Stomach (tissue), 4 donors: ENCODE measurements around the gene POMP.

ENCODE experiments used
- CTCF ChIP-seq, 7 experiments: fragments of 450-650 bp in 4 of 7; fragments of 200-600 bp in 3 of 7; sonication (generic) in 3 of 7; IDR thresholded peaks; one replicate each; pipeline ENCODE4 v1.5.1; 2016 to 2019; ENCODE audit warnings: antibody characterized with exemption in 7 of 7, control low read depth in 2 of 7, mild to moderate bottlenecking in 1 of 7
- EP300 ChIP-seq: sonication (generic); formaldehyde crosslinking; IDR thresholded peaks from one replicate; pipeline ENCODE4 v1.6.1; 2017; ENCODE audit warnings: antibody characterized with exemption
- POLR2A ChIP-seq, 4 donors: fragments of 450-650 bp; IDR thresholded peaks; one replicate each; pipeline ENCODE4 v1.6.1; 2016; ENCODE audit warnings: antibody characterized with exemption in 4 of 4, control low read depth in 2 of 4, mild to moderate bottlenecking in 1 of 4, moderate library complexity in 1 of 4
- POLR2AphosphoS5 ChIP-seq, 3 donors: sonication (generic); formaldehyde crosslinking; IDR thresholded peaks; one replicate each; pipeline ENCODE4 v1.6.1; 2016; ENCODE audit warnings: antibody characterized with exemption in 3 of 3

- no peak for TF ChIP-seq CTCF (IDR thresholded peaks at IDR 0.05)
- no peak for TF ChIP-seq POLR2AphosphoS5 (IDR thresholded peaks at IDR 0.05)
- TF ChIP-seq POLR2A (IDR thresholded peaks at IDR 0.05) = no peak
- no peak for TF ChIP-seq EP300
Observed at GRCh38 chr13:28626266-28626665, 32.7 kb upstream of the POMP start.
